ENCODE data around the gene ADAM17.
A peak's percentile ranks its signal among the peaks of the same experiment; 100 is the strongest.
"Not testable (repeated sequence)": the region's sequence is repeated elsewhere in the genome, so short reads cannot be mapped to it uniquely, and the experiment has no call there.

ADAM17 gene
- 121 to 538 (median 184) reads per million in 18 experiments for total RNA-seq

GRCh38 chr2:9555297-9556120 lies at the start of gene ADAM17:
TSS of gene ADAM17 (minus strand) at chr2:9555830. CDS start at chr2:9555605, 225 bp downstream.
- DNase-seq, result peak; percentile 97 to 98

DNA sequence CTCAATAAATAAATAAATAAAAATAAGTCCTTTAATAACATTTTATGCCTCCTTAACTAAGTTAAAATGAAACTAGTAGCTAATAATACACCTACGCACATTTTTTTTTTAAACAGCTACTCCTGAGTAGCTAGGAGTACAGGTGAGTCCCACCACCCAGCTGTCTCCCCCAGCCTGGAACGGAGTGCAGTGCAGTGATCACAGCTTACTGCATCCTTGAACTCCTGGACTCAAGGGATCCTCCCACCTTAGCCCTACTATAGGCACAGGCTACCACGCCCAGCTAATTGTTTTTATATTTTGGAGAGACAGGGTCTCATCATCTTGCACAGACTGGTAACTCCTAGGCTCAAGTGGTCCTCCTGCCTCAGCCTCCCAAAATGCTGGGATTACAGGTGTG lies 46.8 kb upstream of the ADAM17 start:
- no peak for DNase-seq

GRCh38 chr2:9601397-9601796 lies 45.8 kb upstream of the ADAM17 start:
- DNase-seq, result no peak

GRCh38 chr2:9599430-9599829 lies 43.8 kb upstream of the ADAM17 start:
- no peak for DNase-seq

GRCh38 chr2:9596621-9597311 lies 41.1 kb upstream of the ADAM17 start:
- DNase-seq, result no peak

- DNase-seq, result no peak
Observed at GRCh38 chr2:9595746-9596145, 40.1 kb upstream of the ADAM17 start.

GRCh38 chr2:9595256-9595655 lies 39.6 kb upstream of the ADAM17 start:
- DNase-seq, result not testable (repeated sequence)

GRCh38 chr2:9594366-9595054 lies 38.9 kb upstream of the ADAM17 start:
- peak; percentile 80 to 87 for DNase-seq

GRCh38 chr2:9593925-9594324 lies 38.3 kb upstream of the ADAM17 start:
- peak; percentile 17 to 21 for DNase-seq

- DNase-seq, result no peak
Observed at GRCh38 chr2:9592699-9593098, 37.1 kb upstream of the ADAM17 start.

DNA sequence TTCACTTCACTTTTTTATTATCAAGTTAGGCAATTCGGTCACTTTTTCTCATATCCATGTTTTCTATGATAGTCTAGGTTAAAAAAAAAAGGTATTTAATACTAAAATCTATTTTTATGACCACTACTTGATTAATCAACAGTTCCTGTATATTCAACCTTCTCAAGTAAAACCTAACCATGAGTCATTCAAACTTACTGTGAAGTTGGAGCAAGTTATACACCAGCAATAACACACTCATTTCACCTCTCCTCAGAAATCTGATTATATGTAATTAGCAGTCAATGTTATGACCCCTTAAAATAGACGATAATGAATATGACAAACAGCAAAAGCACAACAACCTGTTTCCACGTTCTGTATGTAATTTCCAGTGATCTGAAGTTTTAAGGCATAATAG lies 35.0 kb upstream of the ADAM17 start:
- DNase-seq, result no peak

DNA sequence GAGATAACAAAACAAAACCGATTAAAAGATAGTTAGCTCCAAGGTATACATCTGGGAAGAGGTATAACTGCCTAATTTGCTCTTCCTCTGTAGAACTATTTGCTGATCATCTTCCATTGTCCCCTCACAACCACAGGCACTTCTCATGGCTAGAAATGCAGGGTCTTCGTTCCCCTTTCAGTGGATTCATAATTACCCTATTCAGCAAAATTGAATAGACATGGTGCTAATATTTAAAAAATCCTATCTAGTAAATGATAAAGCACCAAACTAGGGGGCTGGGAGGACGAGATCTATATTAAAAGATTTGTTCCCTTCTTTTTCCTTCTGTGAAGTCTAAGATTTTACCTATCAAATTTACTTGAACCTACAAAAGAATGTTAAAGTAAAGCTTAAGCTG lies 30.8 kb upstream of the ADAM17 start:
- DNase-seq, result no peak

GRCh38 chr2:9585486-9585885 lies 29.9 kb upstream of the ADAM17 start:
- DNase-seq, result no peak

- not testable (repeated sequence) for DNase-seq
Observed at GRCh38 chr2:9584902-9585301, 29.3 kb upstream of the ADAM17 start.

DNA sequence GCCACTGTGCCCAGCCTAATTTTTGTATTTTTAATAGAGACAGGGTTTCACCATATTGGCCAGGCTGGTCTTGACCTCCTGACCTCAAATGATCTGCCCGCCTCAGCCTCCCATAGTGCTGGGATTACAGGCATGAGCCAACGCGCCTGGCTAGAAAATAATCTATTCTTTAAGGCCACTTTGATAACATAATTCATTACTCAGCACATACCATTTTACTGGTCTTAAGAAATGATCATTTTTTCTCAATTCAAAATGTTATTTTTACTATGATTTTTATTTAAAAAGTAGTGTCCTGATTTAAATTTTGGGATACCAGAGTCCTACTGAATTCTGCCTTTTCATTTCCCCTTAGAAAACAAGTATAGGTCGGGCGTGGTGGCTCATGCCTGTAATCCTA lies 27.0 kb upstream of the ADAM17 start:
- DNase-seq, result no peak

DNA sequence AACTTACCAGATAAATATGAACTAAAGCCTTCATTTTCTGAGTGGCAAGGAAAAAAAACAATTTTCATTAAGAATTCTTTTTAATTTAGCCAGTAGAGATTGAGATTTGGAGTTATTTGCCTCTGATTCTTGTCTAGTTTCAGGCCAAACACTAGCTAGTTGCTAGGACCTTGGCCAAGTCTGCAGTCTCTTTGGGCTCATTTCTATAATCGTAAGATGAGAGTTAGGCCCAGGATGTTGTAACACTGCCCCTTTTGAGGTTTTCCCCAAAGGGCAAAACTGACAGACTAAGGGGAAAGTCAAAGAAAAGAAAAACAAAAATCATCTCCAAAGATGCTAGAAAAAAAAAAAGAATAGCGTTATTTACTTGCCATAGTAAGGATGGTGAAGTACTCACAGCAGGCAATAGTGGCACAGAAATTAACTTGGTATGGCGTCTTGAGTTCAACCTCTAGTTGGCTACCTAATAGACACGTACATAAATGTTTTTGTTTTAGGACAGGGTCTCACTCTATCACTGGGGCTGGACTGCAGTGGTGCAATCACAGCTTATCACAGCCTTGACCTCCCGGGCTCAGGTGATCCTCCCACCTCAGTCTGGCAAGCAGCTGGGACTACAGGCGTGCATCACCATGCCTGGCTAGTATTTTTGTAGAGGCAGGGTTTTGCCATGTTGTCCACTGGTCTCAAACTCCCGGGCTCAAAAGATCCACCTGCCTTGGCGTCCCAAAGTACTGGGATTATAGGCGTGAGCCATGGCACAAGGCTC lies 23.0 kb upstream of the ADAM17 start:
- DNase-seq, result no peak

DNA sequence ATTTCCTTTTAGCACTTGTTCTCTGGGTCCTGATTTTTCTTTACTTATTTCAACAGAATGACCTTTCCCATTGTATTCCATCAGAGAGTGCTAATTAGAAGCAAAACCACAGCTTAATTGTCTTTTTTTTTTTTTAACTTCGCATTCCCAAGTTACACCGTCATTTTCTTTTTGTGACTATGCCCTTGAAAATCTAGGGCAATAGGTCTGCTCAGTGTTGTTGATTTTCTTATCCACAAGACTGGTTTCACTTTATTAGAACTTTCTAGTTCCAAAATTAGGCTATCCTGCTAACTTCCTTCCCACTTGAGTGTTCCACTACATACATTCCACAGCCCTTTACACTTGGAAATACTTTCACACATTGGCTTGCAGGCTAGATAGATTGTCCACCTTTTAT lies 18.7 kb upstream of the ADAM17 start:
- no peak for DNase-seq

GRCh38 chr2:9573840-9574239 lies 18.2 kb upstream of the ADAM17 start:
- DNase-seq, result no peak

GRCh38 chr2:9573013-9573720 lies 17.5 kb upstream of the ADAM17 start:
- DNase-seq, result no peak

GRCh38 chr2:9570182-9571060 lies 14.8 kb upstream of the ADAM17 start:
- DNase-seq, result no peak

All from inflammatory macrophage (primary cell).